ENCODE results near the gene INPP5D.

INPP5D gene

GRCh38 chr2:233056961-233057605, 3.1 kb upstream of the INPP5D start:
- H3K4me3 ChIP-seq (ENCODE audit: low read depth, low read length): no peak overlapping the region
- H3K4me1 ChIP-seq (ENCODE audit: control insufficient read depth, insufficient read depth, low read length, unreplicated experiment): peaks cover 4% of the 10 kb centered on the region
- no peaks in the 10 kb centered on the region for H3K79me2 ChIP-seq (ENCODE audit: control insufficient read depth, insufficient read depth, low read length, unreplicated experiment)
- H3K27ac ChIP-seq (ENCODE audit: low read depth, low read length): no peak overlapping the region
- no peaks in the 10 kb centered on the region for H3K36me3 ChIP-seq (ENCODE audit: insufficient read depth, low read length)
- H2AFZ ChIP-seq (ENCODE audit: low read length, unreplicated experiment): no peak overlapping the region
- no peaks in the 10 kb centered on the region; the same call in 1 of the 2 replicates for H3K27me3 ChIP-seq (ENCODE audit: insufficient read depth, low read length)

- no peaks in the 10 kb centered on the region; the same call in 1 of the 2 replicates for H3K27me3 ChIP-seq (ENCODE audit: insufficient read depth, low read length)
- H2AFZ ChIP-seq (ENCODE audit: low read length, unreplicated experiment): no peak overlapping the region
- no peaks in the 10 kb centered on the region for H3K79me2 ChIP-seq (ENCODE audit: control insufficient read depth, insufficient read depth, low read length, unreplicated experiment)
- no peaks in the 10 kb centered on the region for H3K36me3 ChIP-seq (ENCODE audit: insufficient read depth, low read length)
- H3K27ac ChIP-seq (ENCODE audit: low read depth, low read length): no peak overlapping the region
- H3K4me3 ChIP-seq (ENCODE audit: low read depth, low read length): no peak overlapping the region
- H3K4me1 ChIP-seq (ENCODE audit: control insufficient read depth, insufficient read depth, low read length, unreplicated experiment): peaks cover 3% of the 10 kb centered on the region
Measured at GRCh38 chr2:233058717-233059546, 1.2 kb upstream of the INPP5D start.

- H3K4me1 ChIP-seq (ENCODE audit: control insufficient read depth, insufficient read depth, low read length, unreplicated experiment): peaks cover under 1% of the 10 kb centered on the region
- H2AFZ ChIP-seq (ENCODE audit: low read length, unreplicated experiment): no peak overlapping the region
- no peaks in the 10 kb centered on the region for H3K79me2 ChIP-seq (ENCODE audit: control insufficient read depth, insufficient read depth, low read length, unreplicated experiment)
- H3K27ac ChIP-seq (ENCODE audit: low read depth, low read length): no peak overlapping the region
- no peaks in the 10 kb centered on the region; the same call in 1 of the 2 replicates for H3K27me3 ChIP-seq (ENCODE audit: insufficient read depth, low read length)
- no peaks in the 10 kb centered on the region for H3K36me3 ChIP-seq (ENCODE audit: insufficient read depth, low read length)
- no peak overlapping the region for H3K4me3 ChIP-seq (ENCODE audit: low read depth, low read length)
Measured at GRCh38 chr2:233059547-233059796, 670 bp upstream of the INPP5D start.

- Histone ChIP-seq H3K36me3 (ENCODE audit: insufficient read depth, low read length) (no peaks in the 10 kb centered on the region), H3K79me2 (ENCODE audit: control insufficient read depth, insufficient read depth, low read length, unreplicated experiment) (no peaks in the 10 kb centered on the region), H2AFZ (ENCODE audit: low read length, unreplicated experiment) (no peak overlapping the region), H3K4me3 (ENCODE audit: low read depth, low read length) (no peak overlapping the region), H3K4me1 (ENCODE audit: control insufficient read depth, insufficient read depth, low read length, unreplicated experiment) (no peaks in the 10 kb centered on the region), H3K27me3 (ENCODE audit: insufficient read depth, low read length) (no peaks in the 10 kb centered on the region), H3K27ac (ENCODE audit: low read depth, low read length) (no peak overlapping the region)
Measured at GRCh38 chr2:233060501-233060979, 398 bp downstream of the INPP5D start.

GRCh38 chr2:233060980-233061590, 943 bp downstream of the INPP5D start:
- Histone ChIP-seq H3K27me3 (ENCODE audit: insufficient read depth, low read length) (no peaks in the 10 kb centered on the region), H3K79me2 (ENCODE audit: control insufficient read depth, insufficient read depth, low read length, unreplicated experiment) (no peaks in the 10 kb centered on the region), H3K27ac (ENCODE audit: low read depth, low read length) (no peak overlapping the region), H3K4me3 (ENCODE audit: low read depth, low read length) (no peak overlapping the region), H2AFZ (ENCODE audit: low read length, unreplicated experiment) (no peak overlapping the region), H3K36me3 (ENCODE audit: insufficient read depth, low read length) (no peaks in the 10 kb centered on the region), H3K4me1 (ENCODE audit: control insufficient read depth, insufficient read depth, low read length, unreplicated experiment) (no peaks in the 10 kb centered on the region)

GRCh38 chr2:233061591-233062450, 1.7 kb downstream of the INPP5D start:
- no peaks in the 10 kb centered on the region for H3K79me2 ChIP-seq (ENCODE audit: control insufficient read depth, insufficient read depth, low read length, unreplicated experiment)
- no peaks in the 10 kb centered on the region for H3K4me1 ChIP-seq (ENCODE audit: control insufficient read depth, insufficient read depth, low read length, unreplicated experiment)
- H3K36me3 ChIP-seq (ENCODE audit: insufficient read depth, low read length): no peaks in the 10 kb centered on the region
- H3K4me3 ChIP-seq (ENCODE audit: low read depth, low read length): no peak overlapping the region
- no peaks in the 10 kb centered on the region for H3K27me3 ChIP-seq (ENCODE audit: insufficient read depth, low read length)
- no peak overlapping the region for H3K27ac ChIP-seq (ENCODE audit: low read depth, low read length)
- H2AFZ ChIP-seq (ENCODE audit: low read length, unreplicated experiment): no peak overlapping the region

GRCh38 chr2:233062451-233062850, 2.3 kb downstream of the INPP5D start:
- H3K27me3 ChIP-seq (ENCODE audit: insufficient read depth, low read length): no peaks in the 10 kb centered on the region
- no peak overlapping the region for H2AFZ ChIP-seq (ENCODE audit: low read length, unreplicated experiment)
- no peak overlapping the region for H3K4me3 ChIP-seq (ENCODE audit: low read depth, low read length)
- H3K36me3 ChIP-seq (ENCODE audit: insufficient read depth, low read length): no peaks in the 10 kb centered on the region
- H3K4me1 ChIP-seq (ENCODE audit: control insufficient read depth, insufficient read depth, low read length, unreplicated experiment): no peaks in the 10 kb centered on the region
- H3K79me2 ChIP-seq (ENCODE audit: control insufficient read depth, insufficient read depth, low read length, unreplicated experiment): no peaks in the 10 kb centered on the region
- H3K27ac ChIP-seq (ENCODE audit: low read depth, low read length): no peak overlapping the region

- Histone ChIP-seq H3K4me3 (ENCODE audit: low read depth, low read length) (no peak overlapping the region), H3K4me1 (ENCODE audit: control insufficient read depth, insufficient read depth, low read length, unreplicated experiment) (no peaks in the 10 kb centered on the region), H3K79me2 (ENCODE audit: control insufficient read depth, insufficient read depth, low read length, unreplicated experiment) (no peaks in the 10 kb centered on the region), H3K27me3 (ENCODE audit: insufficient read depth, low read length) (no peaks in the 10 kb centered on the region), H2AFZ (ENCODE audit: low read length, unreplicated experiment) (no peak overlapping the region), H3K27ac (ENCODE audit: low read depth, low read length) (no peak overlapping the region), H3K36me3 (ENCODE audit: insufficient read depth, low read length) (no peaks in the 10 kb centered on the region)
Measured at GRCh38 chr2:233062946-233063268, 2.8 kb downstream of the INPP5D start.

GRCh38 chr2:233063269-233063975, 3.3 kb downstream of the INPP5D start:
- Histone ChIP-seq H3K4me3 (ENCODE audit: low read depth, low read length) (no peak overlapping the region), H3K79me2 (ENCODE audit: control insufficient read depth, insufficient read depth, low read length, unreplicated experiment) (no peaks in the 10 kb centered on the region), H3K36me3 (ENCODE audit: insufficient read depth, low read length) (no peaks in the 10 kb centered on the region), H3K4me1 (ENCODE audit: control insufficient read depth, insufficient read depth, low read length, unreplicated experiment) (no peaks in the 10 kb centered on the region), H3K27ac (ENCODE audit: low read depth, low read length) (no peak overlapping the region), H2AFZ (ENCODE audit: low read length, unreplicated experiment) (no peak overlapping the region), H3K27me3 (ENCODE audit: insufficient read depth, low read length) (no peaks in the 10 kb centered on the region)

GRCh38 chr2:233063976-233064411, 3.9 kb downstream of the INPP5D start:
- no peaks in the 10 kb centered on the region for H3K36me3 ChIP-seq (ENCODE audit: insufficient read depth, low read length)
- H3K4me1 ChIP-seq (ENCODE audit: control insufficient read depth, insufficient read depth, low read length, unreplicated experiment): no peaks in the 10 kb centered on the region
- no peaks in the 10 kb centered on the region for H3K27me3 ChIP-seq (ENCODE audit: insufficient read depth, low read length)
- no peak overlapping the region for H2AFZ ChIP-seq (ENCODE audit: low read length, unreplicated experiment)
- no peak overlapping the region for H3K4me3 ChIP-seq (ENCODE audit: low read depth, low read length)
- no peaks in the 10 kb centered on the region for H3K79me2 ChIP-seq (ENCODE audit: control insufficient read depth, insufficient read depth, low read length, unreplicated experiment)
- no peak overlapping the region for H3K27ac ChIP-seq (ENCODE audit: low read depth, low read length)
